Measurements from ENCODE around the gene SVOPL. TPM values are rescaled to one million over a fixed set of nuclear protein-coding genes. Genes with fewer than 3 reads are reported as not detected.
A peak's percentile ranks its signal among the peaks of the same experiment; 100 is the strongest.

The SVOPL gene
- total RNA-seq, 2 donors from 2014 or later: not detected

DNA sequence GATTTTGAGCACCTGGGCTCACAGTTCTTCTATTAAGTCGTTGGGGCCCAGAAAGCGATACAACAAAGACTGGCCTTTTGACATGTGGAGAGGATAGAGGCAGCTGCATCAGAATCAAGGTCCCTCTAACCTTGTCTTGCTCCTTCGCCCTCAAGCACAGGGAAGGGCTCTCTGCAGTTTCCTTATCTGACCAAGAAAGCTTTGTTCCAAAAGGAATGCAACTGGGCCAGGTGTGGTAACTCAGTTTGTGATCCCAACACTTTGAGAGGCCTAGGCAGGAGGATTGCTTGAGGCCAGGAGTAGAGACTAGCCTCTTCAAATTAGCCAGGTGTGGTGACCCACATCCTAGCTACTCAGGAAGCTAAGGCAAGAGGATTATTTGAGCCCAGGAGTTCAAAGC, 32.2 kb downstream of the SVOPL start:
- WGBS, 2 donors: 85 to 87% methylated on average over 3 of the region's 3 CpGs
- intact Hi-C loops (cut with DNase I): no loop called here
- H3K4me3 ChIP-seq: no peak overlapping the region
- DNase-seq (no peak), ATAC-seq (no peak)
- H3K9me3 ChIP-seq: no peaks in the 10 kb centered on the region
- TF ChIP-seq POLR2A (IDR thresholded peaks at IDR 0.05): no peak
- TF ChIP-seq, protein P1, sequence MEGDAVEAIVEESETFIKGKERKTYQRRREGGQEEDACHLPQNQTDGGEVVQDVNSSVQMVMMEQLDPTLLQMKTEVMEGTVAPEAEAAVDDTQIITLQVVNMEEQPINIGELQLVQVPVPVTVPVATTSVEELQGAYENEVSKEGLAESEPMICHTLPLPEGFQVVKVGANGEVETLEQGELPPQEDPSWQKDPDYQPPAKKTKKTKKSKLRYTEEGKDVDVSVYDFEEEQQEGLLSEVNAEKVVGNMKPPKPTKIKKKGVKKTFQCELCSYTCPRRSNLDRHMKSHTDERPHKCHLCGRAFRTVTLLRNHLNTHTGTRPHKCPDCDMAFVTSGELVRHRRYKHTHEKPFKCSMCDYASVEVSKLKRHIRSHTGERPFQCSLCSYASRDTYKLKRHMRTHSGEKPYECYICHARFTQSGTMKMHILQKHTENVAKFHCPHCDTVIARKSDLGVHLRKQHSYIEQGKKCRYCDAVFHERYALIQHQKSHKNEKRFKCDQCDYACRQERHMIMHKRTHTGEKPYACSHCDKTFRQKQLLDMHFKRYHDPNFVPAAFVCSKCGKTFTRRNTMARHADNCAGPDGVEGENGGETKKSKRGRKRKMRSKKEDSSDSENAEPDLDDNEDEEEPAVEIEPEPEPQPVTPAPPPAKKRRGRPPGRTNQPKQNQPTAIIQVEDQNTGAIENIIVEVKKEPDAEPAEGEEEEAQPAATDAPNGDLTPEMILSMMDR (IDR thresholded peaks at IDR 0.05): no peak
- H3K27ac ChIP-seq: no peak overlapping the region
- no peaks in the 10 kb centered on the region for H3K36me3 ChIP-seq (replicated peaks in 1 of 2; ENCODE audit: insufficient read depth in 1 of 2, low read depth in 2 of 2)
- H3K27me3 ChIP-seq: no peaks in the 10 kb centered on the region
- peaks cover 3% of the 10 kb centered on the region for H3K4me1 ChIP-seq

DNA sequence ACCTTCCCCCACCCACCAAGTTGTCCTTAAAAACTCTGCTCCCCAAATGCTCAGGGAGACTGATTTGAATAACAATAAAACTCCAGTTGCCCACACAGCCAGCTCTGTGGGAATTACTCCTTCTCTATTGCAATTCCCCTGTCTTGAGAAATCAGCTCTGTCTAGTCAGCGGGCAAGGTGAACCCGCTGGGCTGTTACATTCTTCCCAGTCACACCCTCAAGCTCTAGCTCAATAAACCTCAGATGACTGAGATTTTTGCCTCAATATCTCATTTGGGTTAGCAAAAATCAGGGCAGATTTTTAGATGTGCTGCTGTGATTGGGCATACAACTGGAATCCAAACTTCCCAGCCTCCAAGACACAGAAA, 32.9 kb downstream of the SVOPL start:
- intact Hi-C loops (cut with DNase I): no loop called here
- no peak for ATAC-seq
- no peaks in the 10 kb centered on the region for H3K27me3 ChIP-seq
- no peak for DNase-seq
- WGBS, 2 donors: 78 to 100% methylated on average over 2 of the region's 2 CpGs
- H3K9me3 ChIP-seq: no peaks in the 10 kb centered on the region
- H3K36me3 ChIP-seq (replicated peaks in 1 of 2; ENCODE audit: insufficient read depth in 1 of 2, low read depth in 2 of 2): no peaks in the 10 kb centered on the region
- peaks cover 3% of the 10 kb centered on the region for H3K4me1 ChIP-seq
- no peak overlapping the region for H3K4me3 ChIP-seq
- H3K27ac ChIP-seq: no peak overlapping the region
- no peak for TF ChIP-seq POLR2A (IDR thresholded peaks at IDR 0.05)
- TF ChIP-seq, protein P1 (IDR thresholded peaks at IDR 0.05): no peak

DNA sequence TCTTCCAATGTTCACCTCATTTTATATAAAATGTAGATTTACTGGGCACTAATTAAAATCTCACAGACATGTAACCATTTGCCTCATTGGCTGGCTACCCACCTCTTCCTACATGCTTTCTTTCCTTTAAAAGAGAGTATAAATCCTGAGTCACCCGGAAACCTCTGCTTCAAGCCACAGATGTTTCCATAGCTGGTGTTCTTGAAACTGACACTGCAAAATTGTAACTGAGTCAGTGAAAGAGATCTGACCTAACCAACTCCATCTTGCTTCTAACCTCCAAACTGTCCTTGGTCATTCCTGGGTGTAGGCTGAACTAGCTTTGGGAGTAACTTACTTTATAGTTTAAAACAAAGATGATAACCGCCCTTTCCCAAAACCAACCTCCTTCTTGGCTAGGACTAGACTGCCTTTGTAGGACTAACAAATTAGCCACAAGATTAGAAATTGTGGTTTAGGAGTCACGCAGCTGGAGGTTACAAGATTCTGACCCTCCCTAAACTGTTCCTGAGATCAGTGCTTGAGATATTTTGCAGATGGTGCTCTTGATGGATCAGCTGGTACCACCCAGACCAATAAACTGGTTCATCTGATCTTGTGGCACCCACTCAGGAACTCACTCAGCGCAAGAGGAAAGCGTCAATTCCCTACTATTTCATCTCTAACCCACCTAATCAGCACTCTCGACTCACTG, 33.5 kb downstream of the SVOPL start:
- intact Hi-C loops (cut with DNase I): no loop called here
- DNase-seq (no peak), ATAC-seq (no peak)
- 92% methylated on average over 6 of the region's 6 CpGs for WGBS, 2 donors
- no peak for TF ChIP-seq POLR2A (IDR thresholded peaks at IDR 0.05)
- TF ChIP-seq, protein P1 (IDR thresholded peaks at IDR 0.05): no peak
- Histone ChIP-seq H3K4me1 (peaks cover 3% of the 10 kb centered on the region), H3K4me3 (no peak overlapping the region), H3K36me3 (replicated peaks in 1 of 2; ENCODE audit: insufficient read depth in 1 of 2, low read depth in 2 of 2) (no peaks in the 10 kb centered on the region), H3K27ac (no peak overlapping the region), H3K9me3 (no peaks in the 10 kb centered on the region), H3K27me3 (no peaks in the 10 kb centered on the region)

DNA sequence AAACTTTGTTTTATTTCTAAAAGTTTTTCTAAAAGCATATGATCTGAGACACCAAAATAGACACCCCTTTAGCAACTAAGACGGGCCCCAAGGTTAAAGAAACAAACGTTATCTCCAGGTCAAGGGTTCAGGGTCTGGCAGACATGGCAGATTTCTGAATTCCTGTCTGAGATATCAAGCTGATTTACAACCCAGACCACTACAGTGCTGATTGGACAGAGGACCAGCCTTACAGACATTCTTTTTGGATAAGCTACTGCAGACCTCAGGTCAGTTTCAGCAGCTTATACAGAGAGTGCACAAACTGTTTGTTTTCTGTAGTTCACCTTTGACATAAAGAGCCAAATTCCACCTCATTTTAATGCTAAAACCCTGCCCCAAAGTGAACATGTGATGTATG, 34.8 kb downstream of the SVOPL start:
- ATAC-seq (no peak), DNase-seq (no peak)
- intact Hi-C loops (cut with DNase I): no loop called here
- peak overlapping the region in 1 of 4 donors; percentile 21 for H3K27ac ChIP-seq
- H3K4me1 ChIP-seq: peaks cover 3% of the 10 kb centered on the region
- H3K9me3 ChIP-seq: no peaks in the 10 kb centered on the region
- H3K27me3 ChIP-seq: no peaks in the 10 kb centered on the region
- H3K36me3 ChIP-seq (replicated peaks in 1 of 2; ENCODE audit: insufficient read depth in 1 of 2, low read depth in 2 of 2): no peaks in the 10 kb centered on the region
- 6 to 8% methylated on average over 2 of the region's 2 CpGs for WGBS, 2 donors
- no peak overlapping the region for H3K4me3 ChIP-seq
- TF ChIP-seq, protein P1 (IDR thresholded peaks at IDR 0.05): no peak

DNA sequence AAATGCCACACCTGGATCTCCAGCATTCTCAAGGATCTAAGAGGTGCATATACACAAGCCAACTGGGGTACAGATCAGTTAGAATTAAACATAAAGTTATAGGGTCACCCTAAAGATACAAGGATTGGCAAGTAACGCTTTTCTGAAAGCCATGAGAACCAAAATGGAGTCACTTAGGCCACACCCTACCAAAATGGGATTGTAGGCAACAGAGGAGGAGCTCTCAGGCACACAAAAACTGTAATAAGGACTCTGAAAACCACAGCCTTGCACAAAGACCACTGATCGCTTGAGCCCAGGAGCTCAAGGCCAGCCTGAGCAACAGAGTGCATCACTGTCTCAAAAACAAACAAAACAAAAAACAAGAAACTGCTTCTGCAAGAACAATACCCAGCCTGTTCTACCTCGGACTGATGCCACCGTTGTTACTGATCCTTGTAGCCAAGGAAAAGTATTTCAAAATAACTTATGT, 35.5 kb downstream of the SVOPL start:
- Histone ChIP-seq H3K4me3 (no peak overlapping the region), H3K9me3 (no peaks in the 10 kb centered on the region), H3K4me1 (peaks cover 3% of the 10 kb centered on the region), H3K36me3 (replicated peaks in 1 of 2; ENCODE audit: insufficient read depth in 1 of 2, low read depth in 2 of 2) (no peaks in the 10 kb centered on the region), H3K27ac (peak overlapping the region in 1 of 4 donors; percentile 21), H3K27me3 (no peaks in the 10 kb centered on the region)
- intact Hi-C loops (cut with DNase I): no loop called here
- WGBS, 2 donors: 63 to 65% methylated on average over 4 of the region's 4 CpGs
- TF ChIP-seq, protein P1 (IDR thresholded peaks at IDR 0.05): no peak
- TF ChIP-seq POLR2A (IDR thresholded peaks at IDR 0.05): no peak
- DNase-seq (no peak), ATAC-seq (no peak)
